HL-60 (cell line): ENCODE results near the gene COG1.

ENCODE experiments used
- DNase-seq, 2 experiments: peaks; one replicate each; pipeline ENCODE4 v3.0.0-alpha.2; 2010 to 2020; ENCODE audit warnings: low read depth in 1 of 2, low spot score in 1 of 2
- H3K27ac ChIP-seq: fragments of 250-450 bp; sonication (Bioruptor Pico); replicated peaks from 2 replicates; pipeline ENCODE4 v1.5.1; 2020; ENCODE audit warnings: mild to moderate bottlenecking, moderate library complexity
- H3K27me3 ChIP-seq: fragments of 250-450 bp; sonication (Bioruptor Pico); 2 replicates; pipeline ENCODE4 v1.5.1; 2021; ENCODE audit warnings: mild to moderate bottlenecking, moderate library complexity; ENCODE audit not compliant: insufficient read depth, poor library complexity, severe bottlenecking
- H3K4me3 ChIP-seq: replicated peaks from 2 replicates; pipeline ENCODE4 v1.5.1; 2011; ENCODE audit warnings: mild to moderate bottlenecking, control low read depth, low read length; ENCODE audit not compliant: insufficient read depth
- CTCF ChIP-seq: IDR thresholded peaks from one replicate; pipeline ENCODE4 v1.5.1; 2011; ENCODE audit warnings: low read length, control low read depth, inconsistent platforms; ENCODE audit not compliant: insufficient read depth
- GABPA ChIP-seq: IDR thresholded peaks from 2 replicates; pipeline ENCODE4 v1.6.1; 2012; ENCODE audit warnings: low read depth
- POLR2AphosphoS5 ChIP-seq: IDR thresholded peaks from 2 replicates; pipeline ENCODE4 v1.6.1; 2012; ENCODE audit warnings: low read depth
- REST ChIP-seq: IDR thresholded peaks from 2 replicates; pipeline ENCODE4 v1.6.1; 2012; ENCODE audit warnings: low read depth; ENCODE audit not compliant: insufficient replicate concordance
- SPI1 ChIP-seq: IDR thresholded peaks from 2 replicates; pipeline ENCODE4 v1.6.1; 2012; ENCODE audit warnings: low read depth, mild to moderate bottlenecking, borderline replicate concordance

The COG1 gene

GRCh38 chr17:73166731-73167581 lies 25.9 kb upstream of the COG1 start:
- no peak overlapping the region for H3K4me3 ChIP-seq
- TF ChIP-seq POLR2AphosphoS5 (peak; percentile 81), REST (no peak)
- no peak overlapping the region for H3K27ac ChIP-seq
- H3K27me3 ChIP-seq: peaks cover 37% of the 10 kb centered on the region
- peak; percentile 36 to 66 for DNase-seq

GRCh38 chr17:73168667-73169066 lies 24.2 kb upstream of the COG1 start:
- H3K27ac ChIP-seq: no peak overlapping the region
- DNase-seq: no peak
- no peak overlapping the region for H3K4me3 ChIP-seq
- TF ChIP-seq SPI1 (no peak), POLR2AphosphoS5 (no peak), REST (no peak), CTCF (no peak), GABPA (no peak)
- peaks cover 28% of the 10 kb centered on the region for H3K27me3 ChIP-seq

- DNase-seq: no peak
- TF ChIP-seq SPI1 (no peak), REST (no peak), GABPA (no peak), CTCF (no peak), POLR2AphosphoS5 (no peak)
- Histone ChIP-seq H3K4me3 (no peak overlapping the region), H3K27me3 (peaks cover 12% of the 10 kb centered on the region), H3K27ac (no peak overlapping the region)
These were observed 22.5 kb upstream of the COG1 start for GRCh38 chr17:73170324-73170723.
